Fibroblast of skin of left quadriceps (primary cell): ENCODE results near the gene TRPC4AP.
A peak's percentile ranks its signal among the peaks of the same experiment; 100 is the strongest.

Experiments used
- DNase-seq, 2 experiments: peaks; one replicate each; pipeline ENCODE4 v3.0.0-alpha.2; 2013; ENCODE audit warnings: low read depth in 2 of 2

Gene TRPC4AP

DNA sequence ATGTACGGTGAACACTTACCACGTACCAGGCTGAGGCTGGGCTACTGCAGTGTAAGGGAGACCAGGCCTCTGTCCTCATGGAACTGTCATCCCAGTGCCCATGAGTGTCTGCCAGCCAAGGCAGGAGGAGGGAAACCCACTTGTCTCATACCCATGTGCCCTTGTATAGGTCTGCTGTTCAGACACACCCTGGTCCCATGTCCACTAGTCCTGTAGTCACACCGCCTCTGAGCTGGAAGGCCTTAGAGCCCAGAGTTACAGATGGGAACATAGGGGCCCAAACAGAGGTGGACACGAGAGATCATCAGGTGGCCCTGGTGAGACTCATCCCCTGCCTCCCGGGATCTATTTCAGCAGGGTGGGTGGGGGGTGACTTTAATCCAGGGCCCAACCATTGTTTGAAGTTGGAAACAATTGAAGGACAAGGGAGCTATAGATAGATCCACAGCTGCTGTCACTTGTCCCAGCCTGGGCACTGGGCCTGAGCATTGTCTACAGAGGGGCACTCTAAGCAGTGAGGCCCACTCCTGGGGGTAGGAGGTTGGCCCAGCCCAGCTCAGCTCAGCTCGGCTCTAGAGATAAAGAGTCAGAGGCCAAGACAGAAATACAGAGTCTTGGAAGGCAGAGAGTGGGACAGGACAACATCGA lies 122.3 kb downstream of the TRPC4AP start:
- no peak for DNase-seq

DNA sequence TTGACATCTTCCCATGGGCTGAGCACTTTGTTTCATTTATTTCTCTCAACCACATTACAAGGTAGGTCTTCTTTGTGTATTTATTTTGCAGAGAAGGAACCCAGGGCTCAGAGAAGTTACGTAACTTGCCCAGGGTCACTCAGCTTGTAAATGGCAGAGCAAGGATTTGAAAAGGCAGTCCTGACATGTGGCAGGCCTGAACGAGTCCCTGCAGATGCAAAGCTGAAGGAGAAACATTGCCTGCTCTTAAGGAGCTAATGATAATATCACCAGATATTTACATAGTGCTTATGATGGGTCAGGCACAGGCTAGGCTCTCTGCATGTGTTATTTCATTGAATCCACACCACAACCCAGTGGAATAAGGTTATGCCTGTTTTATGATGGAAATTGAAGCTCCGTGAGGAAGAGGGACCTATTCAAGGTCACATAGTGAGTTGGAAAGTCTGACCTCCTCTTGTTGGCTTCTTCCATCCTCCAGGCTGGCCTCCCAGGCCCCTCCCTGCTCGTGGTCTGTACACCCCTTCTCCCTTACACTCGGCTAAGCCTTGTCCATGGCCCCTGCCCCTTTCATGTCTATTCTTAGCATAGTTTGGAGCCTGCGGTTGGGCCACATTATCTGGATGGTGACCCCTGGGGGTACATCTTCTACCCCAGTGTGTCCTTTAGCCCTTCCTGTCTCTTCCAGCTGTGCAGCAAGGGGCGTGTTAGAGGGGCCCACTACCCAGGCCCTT lies 124.4 kb downstream of the TRPC4AP start:
- DNase-seq: no peak

DNA sequence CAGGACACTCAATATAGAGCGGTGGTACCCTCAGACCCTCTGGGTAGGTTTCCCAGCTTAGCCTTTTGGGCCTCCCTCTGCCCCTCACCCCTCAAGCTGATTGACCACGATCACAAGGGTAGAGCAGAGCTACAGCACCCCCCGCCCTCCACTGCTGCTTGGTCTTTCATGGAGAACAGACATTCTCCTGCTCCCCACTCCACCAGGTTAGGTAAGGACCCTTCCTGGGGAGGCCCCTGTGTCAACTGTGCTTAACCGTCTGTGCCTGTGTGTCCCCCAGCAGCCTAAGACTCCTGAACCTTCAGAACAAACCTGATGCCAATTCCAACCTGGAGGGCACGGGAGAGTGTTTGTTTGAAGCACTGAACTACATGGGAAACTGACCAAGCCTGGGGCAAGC lies 125.2 kb downstream of the TRPC4AP start:
- DNase-seq: no peak

DNA sequence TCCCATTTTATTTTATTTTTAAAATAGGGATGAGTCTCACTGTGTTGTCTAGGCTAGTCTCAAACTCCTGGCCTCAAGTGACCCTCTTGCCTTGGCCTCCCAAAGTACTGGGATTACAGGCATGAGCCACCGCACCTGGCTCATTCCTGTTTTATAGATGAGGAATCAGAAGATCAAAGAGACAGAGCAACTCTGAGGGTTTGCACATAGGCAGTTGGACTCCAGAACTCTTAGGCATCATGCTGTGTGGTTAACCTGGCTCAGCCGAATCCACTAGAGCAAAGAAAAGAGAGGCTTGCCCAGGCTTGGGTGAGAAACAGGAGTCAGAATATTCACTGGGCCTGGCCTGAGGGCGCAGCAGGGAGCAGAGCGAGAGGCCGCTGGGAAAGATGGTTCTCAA lies 127.6 kb downstream of the TRPC4AP start:
- no peak for DNase-seq

DNA sequence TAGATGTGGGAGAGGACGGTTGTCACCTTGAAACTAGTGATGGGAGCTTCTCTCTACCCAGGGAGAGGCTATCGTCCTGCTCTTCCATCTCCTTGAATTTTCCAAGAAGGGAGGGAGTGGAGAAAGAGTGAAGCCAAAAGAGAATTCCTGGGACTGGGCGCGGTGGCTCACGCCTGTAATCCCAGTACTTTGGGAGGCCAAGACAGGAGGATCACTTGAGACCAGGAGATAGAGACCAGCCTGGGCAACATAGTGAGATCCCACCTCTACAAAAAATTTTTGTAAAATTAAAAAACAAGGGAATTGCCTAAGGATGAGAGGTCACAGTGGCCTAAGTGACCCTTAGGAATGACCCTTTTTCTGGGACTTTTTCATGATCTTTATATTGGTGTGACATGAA lies 128.1 kb downstream of the TRPC4AP start:
- DNase-seq: no peak

DNA sequence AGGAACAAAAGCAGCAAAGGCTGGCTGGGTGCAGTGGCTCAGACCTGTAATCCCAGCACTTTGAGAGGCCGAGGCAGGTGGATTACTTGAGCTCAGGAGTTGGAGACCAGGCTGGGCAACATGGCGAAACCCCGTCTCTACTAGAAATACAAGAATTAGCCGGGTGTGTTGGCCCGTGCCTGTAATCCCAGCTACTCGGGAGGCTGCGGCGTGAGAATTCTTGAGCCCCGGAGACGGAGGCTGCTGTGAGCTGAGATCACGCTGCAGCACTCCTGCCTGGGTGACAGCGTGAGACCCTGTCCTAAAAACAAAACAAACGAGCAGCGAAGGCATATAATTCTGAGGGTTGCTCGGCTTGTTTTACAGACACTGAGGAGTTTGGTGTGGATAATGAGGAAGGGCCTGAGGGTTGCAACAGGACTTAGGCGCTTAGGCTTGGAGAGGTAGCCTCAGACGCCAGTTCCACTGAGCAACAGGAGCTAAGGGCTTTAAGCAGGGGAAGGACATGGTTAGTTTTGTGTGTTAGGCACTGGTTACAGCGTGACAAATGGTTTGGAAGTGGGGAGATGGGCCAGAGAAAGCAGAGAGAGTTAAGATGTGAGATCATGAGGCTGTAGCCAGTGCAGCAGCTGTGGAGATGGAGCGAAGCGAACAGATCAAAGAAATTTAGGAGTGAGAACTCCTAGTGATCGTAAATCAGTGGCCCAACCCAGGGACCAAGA lies 135.7 kb downstream of the TRPC4AP start:
- no peak for DNase-seq

DNA sequence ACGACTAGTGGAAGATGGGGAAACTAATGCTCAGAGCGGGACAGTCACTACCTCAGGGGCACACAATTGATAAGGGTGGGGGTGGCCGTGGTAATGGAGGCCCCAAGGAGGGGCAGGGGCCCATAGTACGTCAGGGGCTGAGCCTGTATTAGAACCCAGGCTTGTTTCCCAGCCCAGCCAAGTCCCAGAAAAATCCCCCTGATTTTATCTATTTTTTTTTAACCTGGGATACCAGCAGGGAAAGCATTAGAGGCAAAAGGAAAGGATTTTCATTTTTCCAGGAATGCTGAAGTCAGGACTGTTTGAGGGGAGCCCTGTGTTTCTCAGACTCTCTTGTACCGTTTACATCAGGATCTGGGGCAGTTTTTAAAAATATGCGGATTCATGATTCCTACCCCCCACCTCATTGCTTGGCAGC lies 136.6 kb downstream of the TRPC4AP start:
- DNase-seq: no peak

DNA sequence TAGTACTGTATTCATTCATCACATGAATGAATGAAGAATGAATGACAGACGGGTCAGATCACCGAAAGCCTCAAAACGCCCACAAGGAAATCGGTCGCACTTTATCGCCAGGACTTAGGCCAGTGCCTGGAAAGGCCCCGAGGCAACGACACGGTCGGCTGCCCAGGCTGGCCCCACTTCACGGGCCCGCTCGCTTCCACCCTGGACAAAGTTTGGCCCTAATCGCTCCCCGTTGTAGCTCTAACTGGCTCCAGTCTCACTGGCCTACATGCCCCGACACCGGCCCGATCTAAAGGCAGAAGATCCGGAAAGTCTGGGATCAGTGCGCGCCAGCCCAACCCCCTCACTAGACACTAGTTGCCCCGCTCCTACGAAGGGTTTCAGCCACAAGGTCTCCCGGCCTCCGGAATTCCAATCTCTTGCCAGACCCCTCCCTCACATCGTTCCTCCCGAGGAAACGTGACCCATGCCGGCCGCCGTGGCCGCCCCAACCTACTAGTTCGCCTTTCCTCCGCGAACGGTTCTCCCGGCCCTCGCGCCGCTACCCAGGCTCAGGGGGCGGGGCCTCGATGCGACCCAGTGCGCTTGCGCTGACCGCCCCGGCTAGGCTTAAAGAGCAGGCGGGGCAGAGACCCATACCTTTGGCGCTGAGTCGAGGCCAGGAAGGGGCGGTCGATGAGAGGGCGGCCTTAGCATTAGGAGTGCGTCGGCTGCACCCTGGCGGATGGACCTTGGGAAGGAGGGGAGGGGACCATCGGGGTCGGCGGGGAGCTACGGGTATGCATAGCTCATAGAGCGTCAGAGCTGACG lies 137.2 kb downstream of the TRPC4AP start, which contains the start of the genes GSS and MYH7B:
Gene GSS (minus strand): TSS at position 576 of the 810 bp plus-strand sequence. CDS start 3,954 bp downstream, outside the sequence.
Gene MYH7B (plus strand): TSS at position 638 of the 810 bp plus-strand sequence. CDS start 22,138 bp downstream, outside the sequence.
- DNase-seq: peak; percentile 92 to 93

DNA sequence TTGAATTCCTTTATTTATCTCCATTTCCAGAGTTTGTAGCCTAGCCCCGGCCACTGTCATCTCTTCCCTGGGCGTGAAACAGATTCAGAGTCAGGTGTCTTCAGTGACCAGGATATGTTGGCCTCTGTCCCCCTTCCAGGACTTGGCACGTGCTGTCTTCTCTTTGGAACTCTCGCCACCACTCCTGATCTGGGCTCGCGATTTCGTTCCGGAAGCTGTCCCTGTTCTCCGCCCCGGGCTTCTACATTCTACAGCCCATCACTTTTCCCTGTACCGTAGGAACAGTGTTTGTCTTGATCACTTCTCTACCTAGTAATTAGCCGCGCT lies 137.7 kb downstream of the TRPC4AP start:
- DNase-seq: no peak

DNA sequence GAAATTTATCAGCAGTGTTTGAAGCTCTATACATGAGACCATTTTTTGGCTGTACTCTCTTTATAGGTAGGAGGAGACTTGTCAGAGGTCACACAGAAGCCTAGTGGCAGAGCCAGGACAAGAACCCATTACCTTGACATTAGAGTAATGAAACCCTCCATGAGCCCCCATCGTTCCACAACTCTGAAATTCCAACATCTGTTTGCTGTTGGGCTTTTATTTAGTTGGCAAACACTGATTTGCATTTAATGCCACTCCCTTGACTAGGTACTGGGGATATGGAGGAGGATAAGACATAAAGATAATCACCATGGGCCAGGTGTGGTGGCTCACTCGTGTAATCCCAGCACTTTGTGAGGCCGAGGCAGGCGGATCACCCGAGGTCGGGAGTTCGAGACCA lies 138.6 kb downstream of the TRPC4AP start:
- DNase-seq: no peak

DNA sequence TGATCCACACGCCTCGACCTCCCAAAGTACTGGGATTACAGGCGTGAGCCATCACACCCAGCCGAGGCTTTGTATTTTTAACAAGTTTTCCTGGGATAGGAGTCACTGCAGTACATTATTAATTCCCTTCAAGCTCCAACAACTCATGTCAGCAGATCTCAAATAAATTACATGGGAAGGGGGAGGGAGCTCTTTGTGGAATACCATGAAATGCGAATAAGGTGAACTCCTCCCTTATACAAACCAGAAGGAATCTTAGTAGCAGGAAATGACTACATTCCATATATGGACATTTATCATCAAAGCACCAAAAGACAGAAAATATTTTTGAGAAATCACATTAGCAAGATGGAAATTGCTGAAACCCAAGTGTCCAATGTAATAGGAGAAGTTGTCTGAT lies 139.9 kb downstream of the TRPC4AP start:
- DNase-seq: peak; percentile 47 to 60
